ENCODE results near the gene CAMK1G.

DNA sequence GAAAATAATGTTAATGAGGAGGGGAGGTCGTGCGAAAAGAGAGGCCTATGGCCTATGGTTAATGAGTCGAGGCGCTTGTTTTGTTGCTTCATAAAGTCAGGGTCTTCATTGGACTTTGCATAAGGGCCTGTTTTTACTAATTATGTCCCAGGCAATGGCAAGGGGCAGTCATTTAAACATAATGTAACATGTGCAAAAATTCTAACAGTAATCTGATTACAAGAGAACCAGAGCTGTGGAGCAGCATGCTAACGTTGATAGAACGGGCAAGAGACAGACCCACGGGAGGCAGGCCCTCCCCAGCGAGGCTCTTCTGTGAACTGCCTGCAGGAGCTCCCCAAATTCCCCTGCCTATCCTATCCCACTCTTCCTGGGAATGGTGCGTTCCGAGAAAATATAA, 22.6 kb upstream of the CAMK1G start:
- TF ChIP-seq, protein P1, sequence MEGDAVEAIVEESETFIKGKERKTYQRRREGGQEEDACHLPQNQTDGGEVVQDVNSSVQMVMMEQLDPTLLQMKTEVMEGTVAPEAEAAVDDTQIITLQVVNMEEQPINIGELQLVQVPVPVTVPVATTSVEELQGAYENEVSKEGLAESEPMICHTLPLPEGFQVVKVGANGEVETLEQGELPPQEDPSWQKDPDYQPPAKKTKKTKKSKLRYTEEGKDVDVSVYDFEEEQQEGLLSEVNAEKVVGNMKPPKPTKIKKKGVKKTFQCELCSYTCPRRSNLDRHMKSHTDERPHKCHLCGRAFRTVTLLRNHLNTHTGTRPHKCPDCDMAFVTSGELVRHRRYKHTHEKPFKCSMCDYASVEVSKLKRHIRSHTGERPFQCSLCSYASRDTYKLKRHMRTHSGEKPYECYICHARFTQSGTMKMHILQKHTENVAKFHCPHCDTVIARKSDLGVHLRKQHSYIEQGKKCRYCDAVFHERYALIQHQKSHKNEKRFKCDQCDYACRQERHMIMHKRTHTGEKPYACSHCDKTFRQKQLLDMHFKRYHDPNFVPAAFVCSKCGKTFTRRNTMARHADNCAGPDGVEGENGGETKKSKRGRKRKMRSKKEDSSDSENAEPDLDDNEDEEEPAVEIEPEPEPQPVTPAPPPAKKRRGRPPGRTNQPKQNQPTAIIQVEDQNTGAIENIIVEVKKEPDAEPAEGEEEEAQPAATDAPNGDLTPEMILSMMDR (IDR thresholded peaks at IDR 0.05; ENCODE audit: insufficient read depth, low read length, poor library complexity, severe bottlenecking): no peak
- no peak for TF ChIP-seq EZH2phosphoT487 (conservative IDR thresholded peaks at IDR 0.05; ENCODE audit: low read length)
